Measurements from ENCODE around the gene PHKB. TPM values are rescaled to one million over a fixed set of nuclear protein-coding genes. Genes with fewer than 3 reads are reported as not detected.
"Not testable (repeated sequence)": the region's sequence is repeated elsewhere in the genome, so short reads cannot be mapped to it uniquely, and the experiment has no call there.

The PHKB gene
- total RNA-seq, 1 donor from 2014 or later, result 65.7 TPM

DNA sequence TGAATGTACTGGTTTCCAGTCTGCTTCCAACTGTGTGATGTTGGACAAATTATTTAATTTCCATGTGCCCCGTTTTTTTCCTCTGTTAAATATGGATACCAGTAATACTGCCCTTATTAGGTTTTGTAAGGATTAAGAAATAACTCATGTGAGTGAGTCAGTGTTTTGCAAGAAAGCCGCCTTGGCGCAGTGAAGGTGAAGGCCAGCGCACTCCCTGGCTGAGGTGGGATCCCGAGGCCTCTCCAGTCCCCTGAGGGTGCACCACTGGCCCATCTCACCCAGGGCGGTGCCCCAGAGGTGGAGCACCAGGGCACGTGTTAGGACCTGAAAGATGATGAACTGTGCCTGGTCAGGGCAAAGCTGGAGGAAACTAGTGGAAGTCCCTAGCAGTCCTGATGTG is 43.5 kb downstream of the PHKB start:
- no peak for DNase-seq (ENCODE audit: low read depth in 2 of 2)

- no peak for DNase-seq (ENCODE audit: low read depth in 2 of 2)
Observed at GRCh38 chr16:47506800-47507199, 45.7 kb downstream of the PHKB start.

DNA sequence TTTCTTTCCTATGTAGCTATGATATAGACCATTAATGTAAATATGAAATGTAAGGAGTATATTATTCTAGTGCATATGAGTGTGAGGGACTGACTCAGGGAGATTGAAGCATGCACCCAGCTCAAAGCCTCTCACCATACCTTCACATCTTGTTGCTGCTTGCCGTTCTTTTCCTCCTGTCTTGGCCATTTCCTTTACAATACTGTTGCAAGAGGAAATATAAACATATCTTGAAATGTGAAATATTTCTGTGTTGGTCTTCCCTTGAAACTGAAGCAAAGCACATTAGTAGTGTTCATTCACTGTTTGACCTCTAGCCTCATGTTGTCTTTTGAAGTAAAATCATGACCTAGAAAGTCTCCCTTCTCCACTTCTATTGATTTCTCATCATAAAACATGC is 46.6 kb downstream of the PHKB start:
- DNase-seq (ENCODE audit: low read depth in 2 of 2), result peak in 1 of 2 donors; percentile 19

GRCh38 chr16:47511882-47512281 is 50.8 kb downstream of the PHKB start:
- DNase-seq (ENCODE audit: low read depth in 2 of 2), result no peak

DNA sequence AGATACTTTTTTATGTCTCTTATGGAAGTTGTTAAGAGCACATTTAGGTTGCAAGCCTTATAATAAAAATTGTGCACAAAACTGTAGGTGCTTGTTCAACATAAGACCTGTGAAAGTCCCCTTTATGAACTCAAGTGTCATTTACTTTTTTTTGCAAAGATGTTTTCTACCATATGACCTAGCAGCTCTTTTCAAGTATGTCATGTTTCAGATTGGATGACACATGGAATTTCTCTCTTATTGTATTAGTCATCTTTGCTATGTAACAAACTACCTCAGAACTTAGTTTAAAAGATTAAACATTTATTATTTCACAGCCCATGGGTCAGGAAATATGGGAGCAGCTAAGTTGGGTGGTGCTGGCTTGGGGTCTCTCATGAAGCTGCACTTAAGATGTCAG is 57.9 kb downstream of the PHKB start:
- no peak for DNase-seq (ENCODE audit: low read depth in 2 of 2)

DNA sequence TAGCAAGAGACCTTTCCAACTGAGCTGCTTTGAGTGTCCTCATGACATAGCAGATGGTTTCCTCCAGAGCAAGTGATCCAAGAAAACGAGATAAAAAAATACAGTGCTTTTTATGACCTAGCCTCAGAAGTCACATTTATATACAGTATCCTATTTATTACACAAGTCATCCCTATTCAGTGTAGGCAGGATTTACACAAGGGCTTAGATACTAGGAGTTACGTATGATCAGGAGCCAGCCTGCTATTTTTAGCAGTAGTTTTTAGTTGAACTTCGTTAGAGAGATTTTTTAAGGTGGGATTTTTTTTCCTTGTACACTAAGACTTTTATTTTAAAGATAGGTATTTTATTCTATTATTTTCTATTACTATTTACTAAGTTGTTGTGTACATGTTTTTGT is 58.4 kb downstream of the PHKB start:
- DNase-seq (ENCODE audit: low read depth in 2 of 2), result no peak

DNA sequence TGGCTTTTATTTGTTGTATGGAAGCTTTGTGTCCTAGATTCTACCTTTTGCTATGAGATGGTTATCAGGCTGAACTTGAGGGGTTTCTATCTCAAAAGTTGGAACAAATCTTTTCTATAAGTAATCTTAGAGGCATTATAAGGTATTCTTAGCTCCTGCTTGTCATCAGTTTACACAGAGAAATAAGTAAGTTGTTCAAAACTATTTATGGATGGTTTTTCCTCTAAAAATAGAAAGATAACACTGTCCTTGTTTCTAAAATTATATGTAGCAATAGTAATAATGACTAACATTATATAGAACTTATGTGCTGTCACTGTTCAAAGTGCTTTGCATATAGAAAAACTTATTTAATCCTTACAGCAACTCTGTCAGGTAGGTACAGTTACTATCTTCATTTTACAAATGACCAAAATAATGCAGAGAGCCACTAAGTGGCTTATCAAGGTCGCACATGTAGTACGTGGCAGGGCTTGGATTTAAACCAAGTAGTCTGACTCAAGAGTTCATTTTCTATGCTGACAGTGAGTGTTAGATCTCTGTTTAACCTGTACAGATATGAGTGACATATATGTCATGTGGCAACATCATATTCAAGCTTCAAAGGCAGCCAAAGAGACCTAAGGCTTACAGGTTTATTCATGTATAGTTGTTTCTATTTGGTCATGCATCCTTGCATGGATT is 59.0 kb downstream of the PHKB start:
- no peak for DNase-seq (ENCODE audit: low read depth in 2 of 2)

DNA sequence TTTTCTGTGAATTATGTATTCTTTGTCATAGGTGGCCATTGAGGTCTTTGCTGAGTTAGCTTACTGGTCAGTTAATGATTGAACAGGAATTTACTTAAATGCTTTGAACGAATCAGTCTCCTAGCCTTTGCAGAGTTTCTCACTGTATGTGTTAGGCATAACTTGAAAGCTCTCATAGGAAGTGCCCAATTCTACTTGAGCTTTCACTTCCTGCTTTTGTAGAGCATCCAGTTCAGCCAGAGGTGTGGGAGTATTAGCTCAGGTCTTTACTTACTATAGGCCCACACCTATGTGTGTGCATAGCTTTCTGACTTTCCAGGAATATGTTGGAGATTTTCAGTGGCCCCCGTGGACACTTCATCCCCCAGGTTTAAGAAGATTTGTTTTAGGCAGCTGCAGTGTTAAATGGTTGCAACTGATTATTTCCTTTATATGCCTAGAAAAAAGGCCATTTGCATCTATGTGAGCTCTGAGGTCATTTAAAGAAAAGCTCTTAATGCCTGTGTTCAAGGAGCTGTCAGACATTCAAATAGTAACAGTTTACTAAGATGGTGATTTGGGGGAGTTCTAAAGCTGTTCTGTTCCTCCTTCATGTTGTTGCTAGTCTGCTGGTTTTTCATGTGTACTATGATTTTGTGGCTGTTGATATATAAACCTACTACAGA is 62.3 kb downstream of the PHKB start:
- peak; percentile 24 to 51 for DNase-seq (ENCODE audit: low read depth in 2 of 2)

DNA sequence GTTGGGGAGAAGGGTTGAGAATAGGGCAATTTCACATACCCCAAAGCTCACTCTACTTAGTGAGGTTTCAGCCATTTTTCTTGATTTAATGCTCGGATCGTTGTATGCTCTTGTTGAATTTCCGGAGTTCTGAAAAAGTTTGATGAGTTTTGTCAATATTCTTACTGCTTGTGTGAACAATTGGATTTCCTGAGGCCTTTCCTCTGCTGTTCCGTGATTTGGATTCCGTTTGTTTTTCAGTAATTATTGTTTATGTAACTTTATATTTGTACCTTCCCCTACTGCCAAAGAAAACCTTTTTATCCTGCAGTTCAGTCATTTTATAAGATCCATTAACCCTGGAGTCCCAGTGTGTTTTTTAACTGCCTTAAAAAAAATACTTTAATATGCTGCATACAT is 62.9 kb downstream of the PHKB start:
- peak; percentile 61 to 79 for DNase-seq (ENCODE audit: low read depth in 2 of 2)

- no peak for DNase-seq (ENCODE audit: low read depth in 2 of 2)
Observed at GRCh38 chr16:47528431-47528830, 67.3 kb downstream of the PHKB start.

DNA sequence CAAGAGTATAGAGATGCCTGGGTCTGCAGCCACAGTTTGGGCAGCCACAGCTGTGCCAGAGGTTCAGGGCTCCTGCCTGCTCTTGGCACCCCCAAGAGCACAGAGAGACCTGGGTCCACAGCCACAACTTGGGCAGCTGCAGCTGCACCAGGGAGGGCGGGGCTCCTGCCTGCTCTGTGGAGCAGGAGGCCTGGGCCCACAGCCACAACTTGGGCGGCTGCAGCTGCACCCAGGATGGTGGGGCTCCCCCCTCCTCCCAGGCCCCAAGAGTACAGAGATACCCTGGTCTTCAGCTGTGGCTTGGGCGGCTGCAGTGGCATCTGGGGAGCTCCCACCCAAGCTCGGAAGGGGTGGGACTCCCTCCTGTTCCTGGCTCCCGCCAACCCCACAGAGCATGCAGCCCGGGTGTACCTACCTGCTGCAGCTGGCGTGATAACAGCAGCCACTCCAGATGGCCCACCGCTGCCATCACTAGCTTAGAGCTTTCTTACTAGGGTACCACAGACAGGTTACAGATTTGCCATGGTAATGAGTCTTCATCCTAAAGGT is 72.7 kb downstream of the PHKB start:
- DNase-seq (ENCODE audit: low read depth in 2 of 2), result no peak

DNA sequence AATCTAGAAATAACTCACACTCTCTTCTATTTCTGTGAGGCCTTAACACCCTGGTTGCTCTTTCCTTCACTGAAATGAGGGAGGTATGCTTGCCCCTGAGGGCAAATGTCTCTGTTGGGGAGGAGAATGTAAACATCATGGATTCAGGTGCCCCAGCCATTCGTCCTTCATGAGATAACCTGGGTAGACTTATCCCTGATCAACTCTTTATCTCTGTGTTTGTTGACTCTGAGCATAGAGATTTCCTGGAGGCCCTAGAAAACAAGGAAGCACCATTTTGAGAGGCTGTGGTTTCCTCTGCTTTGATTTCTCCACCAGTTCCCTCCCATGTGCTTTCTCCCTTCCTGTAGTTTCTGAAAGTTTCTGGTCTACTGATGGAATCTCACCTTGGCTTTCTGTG is 77.3 kb downstream of the PHKB start:
- DNase-seq (ENCODE audit: low read depth in 2 of 2), result no peak

- peak in 1 of 2 donors; percentile 5 for DNase-seq (ENCODE audit: low read depth in 2 of 2)
Observed at GRCh38 chr16:47539707-47540670, 78.9 kb downstream of the PHKB start.

- not testable (repeated sequence) for DNase-seq (ENCODE audit: low read depth in 2 of 2)
Observed at GRCh38 chr16:47541135-47541534, 80.0 kb downstream of the PHKB start.

- not testable (repeated sequence) for DNase-seq (ENCODE audit: low read depth in 2 of 2)
Observed at GRCh38 chr16:47544255-47544654, 83.1 kb downstream of the PHKB start.

DNA sequence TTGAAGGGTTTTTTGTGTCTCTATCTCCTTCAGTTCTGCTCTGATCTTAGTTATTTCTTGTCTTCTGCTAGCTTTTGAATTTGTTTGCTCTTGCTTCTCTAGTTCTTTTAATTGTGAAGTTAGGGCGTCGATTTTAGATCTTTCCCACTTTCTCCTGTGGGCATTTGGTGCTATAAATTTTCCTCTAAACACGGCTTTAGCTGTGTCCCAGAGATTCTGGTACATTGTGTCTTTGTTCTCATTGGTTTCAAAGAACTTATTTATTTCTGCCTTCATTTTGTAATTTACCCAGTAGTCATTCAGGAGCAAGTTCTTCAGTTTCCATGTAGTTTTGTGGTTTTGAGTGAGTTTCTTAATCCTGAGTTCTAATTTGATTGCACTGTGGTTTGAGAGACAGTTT is 90.1 kb downstream of the PHKB start:
- not testable (repeated sequence) for DNase-seq (ENCODE audit: low read depth in 2 of 2)

DNA sequence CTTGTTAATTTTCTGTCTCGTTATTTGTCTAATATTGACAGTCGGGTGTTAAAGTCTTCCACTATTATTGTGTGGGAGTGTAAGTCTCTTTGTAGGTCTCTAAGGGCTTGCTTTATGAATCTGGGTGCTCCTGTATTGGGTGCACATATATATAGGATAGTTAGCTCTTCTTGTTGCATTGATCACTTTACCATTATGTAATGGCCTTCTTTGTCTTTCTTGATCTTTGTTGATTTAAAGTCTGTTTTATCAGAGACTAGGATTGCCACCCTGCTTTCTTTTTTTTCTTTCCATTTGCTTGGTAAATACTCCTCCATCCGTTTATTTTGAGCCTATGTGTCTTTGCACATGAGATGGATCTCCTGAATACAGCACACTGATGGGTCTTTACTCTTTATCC is 90.6 kb downstream of the PHKB start:
- DNase-seq (ENCODE audit: low read depth in 2 of 2), result not testable (repeated sequence)

- no peak for DNase-seq (ENCODE audit: low read depth in 2 of 2)
Observed at GRCh38 chr16:47553853-47554564, 92.9 kb downstream of the PHKB start.

GRCh38 chr16:47554587-47554986 is 93.5 kb downstream of the PHKB start:
- DNase-seq (ENCODE audit: low read depth in 2 of 2), result not testable (repeated sequence)

GRCh38 chr16:47561286-47561685 is 100.2 kb downstream of the PHKB start:
- no peak for DNase-seq (ENCODE audit: low read depth in 2 of 2)

GRCh38 chr16:47562366-47562765 is 101.2 kb downstream of the PHKB start:
- no peak for DNase-seq (ENCODE audit: low read depth in 2 of 2)

Data from lung microvascular endothelial cell (primary cell).